H1 (cell line): ENCODE data around the gene LCNL1. TPM values are rescaled to one million over a fixed set of nuclear protein-coding genes. Genes with fewer than 3 reads are reported as not detected.

Experiments used
- ASH2L ChIP-seq: fragments of 200-600, 300-600 bp; sonication (generic); IDR thresholded peaks from one replicate; pipeline ENCODE4 v1.7.1; 2017; ENCODE audit warnings: low read length
- CREB1 ChIP-seq: IDR thresholded peaks from 2 replicates; pipeline ENCODE4 v1.6.1; 2012; ENCODE audit warnings: inconsistent platforms
- HDAC2 ChIP-seq, 2 experiments: fragments of 300-600 bp in 1 of 2; sonication (generic) in 1 of 2; IDR thresholded peaks; 2 replicates each; pipeline ENCODE4 v1.6.1; 2011 to 2012; ENCODE audit warnings: low read depth in 2 of 2, low read length in 2 of 2, mild to moderate bottlenecking in 2 of 2, moderate library complexity in 2 of 2, borderline replicate concordance in 1 of 2, inconsistent platforms in 1 of 2
- HDAC6 ChIP-seq: IDR thresholded peaks from one replicate; pipeline ENCODE4 v1.7.1; 2012; ENCODE audit warnings: low read depth, mild to moderate bottlenecking, inconsistent platforms, low read length, moderate library complexity
- JUND ChIP-seq: IDR thresholded peaks from 2 replicates; pipeline ENCODE4 v1.6.1; 2011; ENCODE audit warnings: mild to moderate bottlenecking, improper control_type of control experiment, low read length
- POU5F1 ChIP-seq: IDR thresholded peaks from 2 replicates; pipeline ENCODE4 v1.6.1; 2011; ENCODE audit warnings: low read depth, mild to moderate bottlenecking, low read length, moderate library complexity
- RXRA ChIP-seq: IDR thresholded peaks from 2 replicates; pipeline ENCODE4 v1.6.1; 2011; ENCODE audit warnings: low read depth, mild to moderate bottlenecking, low read length, moderate library complexity; ENCODE audit not compliant: insufficient read depth
- SIRT6 ChIP-seq: IDR thresholded peaks from one replicate; pipeline ENCODE4 v1.7.1; 2012; ENCODE audit warnings: low read length, inconsistent platforms
- SP4 ChIP-seq: IDR thresholded peaks from 2 replicates; pipeline ENCODE4 v1.6.1; 2012; ENCODE audit warnings: low read length, inconsistent platforms
- TCF12 ChIP-seq: IDR thresholded peaks from 2 replicates; pipeline ENCODE4 v1.6.1; 2011; ENCODE audit warnings: low read depth, mild to moderate bottlenecking, low read length
- USF2 ChIP-seq: IDR thresholded peaks from 2 replicates; pipeline ENCODE4 v1.6.1; 2011; ENCODE audit warnings: low read length, improper control_type of control experiment
- polyA plus RNA-seq, 7 experiments: library from polyadenylated mRNA; depleted of rRNA in 3 of 7; stranded (reverse) in 5 of 7; unstranded in 2 of 7; fragments of >200 nt in 5 of 7; fragments of 200-250 nt in 2 of 7; gene quantifications; 1 replicate in 5 of 7; 2 replicates in 1 of 7; 4 replicates in 1 of 7; pipeline versions ENCODE4 v1.2.1 to v1.2.3, GENCODE V29; 2011 to 2013; ENCODE audit warnings: missing spikeins in 2 of 7, mixed read lengths in 2 of 7
- total RNA-seq: library from RNA; stranded (reverse); fragmentation: NEBNext Ultra II Directional; extraction: Animal tissue kit (Norgen Biotek cat#: 25700); gene quantifications from 2 replicates; pipeline ENCODE4 v1.2.1, GENCODE V29; 2021

Gene LCNL1
- total and polyA plus RNA-seq, 2 of the 8 experiments (the other 6 are each of a cell fraction or from before 2014, with no cell fraction given) = 0.11 TPM; not detected in 1

DNA sequence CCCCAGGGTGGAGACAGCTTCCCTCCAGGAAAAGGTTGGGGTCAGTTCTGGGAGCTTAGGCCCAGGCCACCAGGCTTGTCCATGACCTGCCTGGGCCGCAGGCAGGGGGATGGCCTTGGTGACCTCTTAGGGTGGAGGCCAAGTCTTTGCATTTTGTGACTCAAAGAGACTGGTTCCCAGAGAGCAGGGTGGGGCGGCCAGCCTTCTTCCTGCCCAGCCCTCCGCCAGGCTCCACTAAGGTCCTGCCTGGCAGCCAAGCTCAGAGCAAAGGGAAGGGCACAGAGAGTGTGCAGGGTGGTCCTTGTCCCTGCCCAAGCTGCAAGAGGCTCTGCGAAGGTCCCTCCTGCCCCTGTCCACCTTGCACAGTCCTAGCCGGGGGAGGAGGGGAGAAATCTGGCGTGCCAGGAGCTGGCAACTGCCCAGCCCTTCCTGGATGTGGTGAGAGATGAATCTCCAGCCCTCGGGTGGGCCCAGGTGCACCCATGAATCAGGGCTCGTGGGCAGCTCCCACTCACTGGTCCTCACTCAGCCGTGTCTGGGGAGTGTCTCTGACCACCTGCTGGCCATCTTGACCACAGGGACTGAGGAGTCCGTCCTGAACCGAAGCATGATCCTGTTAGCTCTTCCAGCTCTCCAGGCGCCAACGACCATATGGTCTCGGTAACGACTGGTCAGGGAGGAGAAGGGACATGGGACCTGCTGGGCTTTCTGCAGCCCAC is 7.8 kb upstream of the LCNL1 start (continued):
- TF ChIP-seq USF2 (no peak), SIRT6 (no peak), POU5F1 (no peak), ASH2L (no peak), RXRA (no peak), TCF12 (no peak), CREB1 (no peak), SP4 (no peak), HDAC2 (IDR thresholded peaks at IDR 0.05; ENCODE audit: borderline replicate concordance in 1 of 2, low read depth in 2 of 2, low read length in 2 of 2) (no peak), HDAC6 (no peak), JUND (no peak)
